ENCODE results near the gene NRAP. TPM values are rescaled to one million over a fixed set of nuclear protein-coding genes. Genes with fewer than 3 reads are reported as not detected.

The NRAP gene
- total and polyA plus RNA-seq, 5 donors: 117 to 479 (median 266) TPM

DNA sequence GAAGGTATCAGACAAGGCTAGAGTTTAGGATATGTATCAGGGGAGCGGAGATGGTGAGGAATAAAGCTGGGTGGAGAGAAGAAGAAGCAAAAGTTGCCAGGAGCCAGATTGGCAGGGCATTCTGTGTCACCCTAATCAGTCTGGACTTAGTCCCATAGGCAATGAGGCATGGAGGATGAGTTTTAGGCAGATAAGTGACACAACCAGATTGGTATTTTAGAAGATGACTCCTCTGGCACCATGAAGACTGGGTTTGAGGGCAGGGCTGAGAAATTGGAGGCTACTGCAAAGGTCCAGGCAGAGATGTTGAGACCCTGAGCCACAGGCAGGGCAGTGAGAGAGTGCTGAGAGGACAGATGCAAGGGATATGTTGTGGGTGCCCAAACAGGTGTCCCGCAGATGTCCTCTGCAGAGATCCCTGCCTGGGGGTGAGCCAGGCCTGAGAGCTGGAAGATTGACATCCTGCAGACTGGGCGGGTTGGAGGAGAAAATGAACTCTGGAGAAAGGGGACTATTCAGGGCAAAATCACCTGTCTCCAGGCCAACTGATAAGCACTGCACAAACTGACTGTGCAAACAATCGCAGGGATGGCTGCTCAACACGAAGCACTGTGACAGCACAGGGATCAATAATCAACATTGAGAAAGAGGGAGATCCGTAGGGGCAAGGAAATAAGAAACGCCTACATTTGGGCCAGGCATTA is 122.8 kb downstream of the NRAP start:
- Histone ChIP-seq H3K27ac (ENCODE audit: low read length) (no peak overlapping the region), H3K4me1 (ENCODE audit: control insufficient read depth, insufficient read depth, low read length) (no peaks in the 10 kb centered on the region), H3K4me3 (ENCODE audit: low read length) (no peak overlapping the region), H3K9me3 (ENCODE audit: control insufficient read depth, low read length) (no peaks in the 10 kb centered on the region), H3K27me3 (ENCODE audit: control insufficient read depth, insufficient read depth) (no peaks in the 10 kb centered on the region)
- 82% methylated on average over 7 of the region's 7 CpGs for WGBS
- ATAC-seq: no peak
- no peak for DNase-seq
- intact Hi-C loops (cut with DNase I): no loop called here

DNA sequence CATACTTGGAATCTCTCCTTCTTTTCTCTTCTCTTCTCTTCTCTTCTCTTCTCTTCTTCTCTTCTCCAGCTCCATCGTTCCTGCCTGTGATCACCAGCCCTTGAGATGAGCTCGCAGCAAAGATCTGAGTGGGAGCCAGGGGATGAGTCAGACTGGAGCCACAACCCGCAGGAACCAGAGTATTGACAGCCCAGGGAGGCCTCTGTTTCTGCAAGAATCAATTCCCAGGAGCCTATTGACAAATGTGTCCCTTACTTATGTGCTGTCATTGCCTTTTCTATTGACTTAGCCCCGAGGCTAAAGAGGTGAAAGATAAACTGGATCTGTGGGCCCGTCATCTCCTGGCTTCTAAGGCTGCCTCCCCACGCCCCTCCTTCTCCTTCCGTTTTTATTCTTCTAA is 124.1 kb downstream of the NRAP start:
- Histone ChIP-seq H3K27ac (ENCODE audit: low read length) (no peak overlapping the region), H3K4me3 (ENCODE audit: low read length) (no peak overlapping the region), H3K27me3 (ENCODE audit: control insufficient read depth, insufficient read depth) (no peaks in the 10 kb centered on the region), H3K9me3 (ENCODE audit: control insufficient read depth, low read length) (no peaks in the 10 kb centered on the region), H3K4me1 (ENCODE audit: control insufficient read depth, insufficient read depth, low read length) (no peaks in the 10 kb centered on the region)
- intact Hi-C loops (cut with DNase I): no loop called here
- peak in 1 of 3 donors; percentile 38 for DNase-seq
- peak in 1 of 2 donors; percentile 65 for ATAC-seq
- WGBS: 55% methylated on average over 7 of the region's 7 CpGs

Other genes starting within 250 kb of the NRAP start
- gene HABP2, start 111.0 kb downstream of the NRAP start, total RNA-seq: under 1 TPM in 1 of 4 donors, not detected in 3; 0.09 TPM
- gene HABP2, start 111.0 kb downstream of the NRAP start, polyA plus RNA-seq: 0.07 TPM
- 10 to 100 TPM; 10.4 to 17.2 (median 13.9) TPM for gene CASP7, start 15.9 kb upstream of the NRAP start, total RNA-seq
- 9.4 TPM for gene CASP7, start 15.9 kb upstream of the NRAP start, polyA plus RNA-seq
- not detected for gene PLEKHS1, start 87.6 kb upstream of the NRAP start, total RNA-seq
- gene PLEKHS1, start 87.6 kb upstream of the NRAP start, polyA plus RNA-seq: not detected
- gene DCLRE1A, start 190.0 kb upstream of the NRAP start, total RNA-seq: 1 to 10 TPM; 5.0 to 7.3 (median 6.6) TPM
- gene DCLRE1A, start 190.0 kb upstream of the NRAP start, polyA plus RNA-seq: 4.5 TPM
- 10 to 100 TPM; 62.3 to 79.8 (median 69.9) TPM for gene NHLRC2, start 190.6 kb upstream of the NRAP start, total RNA-seq
- 14.9 TPM for gene NHLRC2, start 190.6 kb upstream of the NRAP start, polyA plus RNA-seq

Measured in right cardiac atrium (tissue), 5 donors.